HepG2 (cell line): ENCODE results near the gene CCDC6.

Experiments used
- CEBPB ChIP-seq: IDR thresholded peaks from 2 replicates; pipeline ENCODE4 v1.6.1; 2011; ENCODE audit warnings: low read depth, low read length, improper control_type of control experiment, borderline replicate concordance
- FOXK1 ChIP-seq: sonication (generic); formaldehyde crosslinking; IDR thresholded peaks from 2 replicates; pipeline ENCODE4 v1.4.0; 2020; ENCODE audit warnings: low read depth, missing genetic modification reagents, borderline replicate concordance
- POLR2AphosphoS5 ChIP-seq: IDR thresholded peaks from 2 replicates; pipeline ENCODE4 v1.6.1; 2012; ENCODE audit warnings: low read depth, low read length
- THRA ChIP-seq: sonication (generic); formaldehyde crosslinking; IDR thresholded peaks from 2 replicates; pipeline ENCODE4 v1.4.0; 2020; ENCODE audit warnings: missing genetic modification reagents, borderline replicate concordance
- ZNF660 ChIP-seq: sonication (generic); formaldehyde crosslinking; IDR thresholded peaks from 2 replicates; pipeline ENCODE4 v1.5.1; 2020; ENCODE audit warnings: mild to moderate bottlenecking, low read depth, missing genetic modification reagents, borderline replicate concordance

GRCh38 chr10:59801171-59801570, 105.2 kb downstream of the CCDC6 start:
- TF ChIP-seq CEBPB (no peak), POLR2AphosphoS5 (no peak), ZNF660 (CRISPR knock-in tag) (no peak), FOXK1 (CRISPR knock-in tag) (no peak), THRA (no peak)
